Natural killer cell (primary cell): ENCODE measurements around the gene CHD2. TPM values are rescaled to one million over a fixed set of nuclear protein-coding genes. Genes with fewer than 3 reads are reported as not detected.

Experiments
- ATAC-seq, 3 donors: fragments of 150-1000 bp in 2 of 3; fragments of 200-7000 bp in 1 of 3; cut with Tn5 transposase; 1 replicate in 1 of 3; 2 replicates in 2 of 3; pipeline ENCODE4 v1.10.0; 2021; ENCODE audit warnings: mild to moderate bottlenecking in 2 of 3, moderate library complexity in 2 of 3
- DNase-seq, 2 donors: peaks; one replicate each; pipeline versions ENCODE4 v3.0.0 to v3.0.0-alpha.2; 2013 to 2021; ENCODE audit warnings: mixed read lengths in 1 of 2
- H3K27ac ChIP-seq: one replicate; pipeline ENCODE4 v1.5.1; 2013; ENCODE audit warnings: mild to moderate bottlenecking, low read length
- H3K27me3 ChIP-seq: one replicate; pipeline ENCODE4 v1.6.1; 2013; ENCODE audit warnings: low read length; ENCODE audit not compliant: control insufficient read depth, insufficient read depth
- H3K36me3 ChIP-seq: one replicate; pipeline ENCODE4 v1.6.1; 2013; ENCODE audit warnings: low read length; ENCODE audit not compliant: control insufficient read depth, insufficient read depth
- H3K4me1 ChIP-seq: one replicate; pipeline ENCODE4 v1.6.1; 2013; ENCODE audit warnings: low read length; ENCODE audit not compliant: control insufficient read depth, insufficient read depth
- H3K4me3 ChIP-seq: one replicate; pipeline ENCODE4 v1.5.1; 2013; ENCODE audit warnings: low read length
- H3K9me3 ChIP-seq: one replicate; pipeline ENCODE4 v1.6.1; 2013; ENCODE audit warnings: low read length; ENCODE audit not compliant: control insufficient read depth, insufficient read depth
- H3K27ac Mint-ChIP-seq, 2 donors: one replicate each; pipeline ENCODE4 v1.8.0; 2022; ENCODE audit warnings: mild to moderate bottlenecking in 2 of 2, mixed read lengths in 2 of 2, moderate library complexity in 1 of 2
- H3K27me3 Mint-ChIP-seq, 2 donors: one replicate each; pipeline ENCODE4 v1.8.0; 2022; ENCODE audit warnings: low read depth in 2 of 2, mixed read lengths in 2 of 2
- H3K36me3 Mint-ChIP-seq: one replicate; pipeline ENCODE4 v1.8.0; 2022; ENCODE audit warnings: mixed read lengths
- H3K4me1 Mint-ChIP-seq, 2 donors: one replicate each; pipeline ENCODE4 v1.8.0; 2022; ENCODE audit warnings: mixed read lengths in 2 of 2
- H3K4me3 Mint-ChIP-seq: one replicate; pipeline ENCODE4 v1.8.0; 2022; ENCODE audit warnings: mild to moderate bottlenecking, moderate library complexity, mixed read lengths
- H3K9me3 Mint-ChIP-seq, 2 donors: one replicate each; pipeline ENCODE4 v1.8.0; 2022; ENCODE audit warnings: mixed read lengths in 2 of 2
- CTCF ChIP-seq: fragments of 200-600 bp; IDR thresholded peaks from one replicate; pipeline ENCODE4 v1.8.0; 2022; ENCODE audit warnings: antibody characterized with exemption
- WGBS: methylation state at CpG from one replicate; pipeline ENCODE4 v1.1.7; 2013; ENCODE audit warnings: missing lambda C conversion rate; ENCODE audit not compliant: insufficient coverage; 5-methylcytosine and 5-hydroxymethylcytosine counted together
- intact Hi-C: fragments of 100-400 bp; cut with micrococcal nuclease; formaldehyde crosslinking; loops from one replicate; pipeline ENCODE4 v1.14.2; 2022
- total RNA-seq, 4 donors: library from RNA; stranded (reverse); fragments of 120-200 nt in 1 of 4; gene quantifications; one replicate each; pipeline versions ENCODE4 v1.2.3 to v1.2.4, GENCODE V29; 2013 to 2022

CHD2 gene
- total RNA-seq, 3 donors from 2014 or later (not counting 1 experiment from before 2014, with no cell fraction given) = 418 to 449 (median 441) TPM

- Mint-ChIP-seq H3K9me3 (peaks cover 0 to 6% of the 10 kb centered on the region in 2 donors), H3K27me3 (no peaks in the 10 kb centered on the region), H3K4me1 (peaks cover 61 to 67% of the 10 kb centered on the region in 2 donors), H3K36me3 (no peaks in the 10 kb centered on the region), H3K27ac (peak overlapping the region; percentile 99 to 100), H3K4me3 (peak overlapping the region; percentile 93)
- ATAC-seq = no peak
- Histone ChIP-seq H3K36me3 (peaks cover 30% of the 10 kb centered on the region), H3K4me1 (peaks cover 13% of the 10 kb centered on the region), H3K27me3 (no peaks in the 10 kb centered on the region), H3K27ac (peak overlapping the region; percentile 43), H3K9me3 (no peaks in the 10 kb centered on the region), H3K4me3 (peak overlapping the region; percentile 65)
- no peak for DNase-seq
- intact Hi-C loops = loop anchor here (2.0 to 5.0 kb wide), 2 partner anchors 17 to 70 kb away; no protein-coding TSS in a partner anchor
- WGBS = 0% methylated on average over 2 of the region's 2 CpGs
- no peak for TF ChIP-seq CTCF
These were observed 1.9 kb downstream of the CHD2 start for GRCh38 chr15:92901995-92902394.

GRCh38 chr15:92902737-92903593 is 2.8 kb downstream of the CHD2 start:
- peaks cover 69% of the 10 kb centered on the region in 2 donors for H3K4me1 Mint-ChIP-seq
- Histone ChIP-seq H3K27ac (peak overlapping the region; percentile 99), H3K36me3 (peaks cover 22% of the 10 kb centered on the region), H3K4me1 (peaks cover 19% of the 10 kb centered on the region), H3K27me3 (no peaks in the 10 kb centered on the region), H3K9me3 (no peaks in the 10 kb centered on the region), H3K4me3 (peak overlapping the region; percentile 65)
- H3K4me3 Mint-ChIP-seq = peak overlapping the region; percentile 93
- no peaks in the 10 kb centered on the region for H3K27me3 Mint-ChIP-seq
- DNase-seq (peak in 1 of 2 donors; percentile 49), ATAC-seq (no peak)
- peak overlapping the region; percentile 99 to 100 for H3K27ac Mint-ChIP-seq
- H3K9me3 Mint-ChIP-seq = peaks cover 0 to 6% of the 10 kb centered on the region in 2 donors
- TF ChIP-seq CTCF = no peak
- WGBS = 0% methylated on average over 1 of the region's 4 CpGs
- intact Hi-C loops = loop anchor here (5.0 kb wide), 1 partner anchor 71 kb away; no protein-coding TSS in a partner anchor
- no peaks in the 10 kb centered on the region for H3K36me3 Mint-ChIP-seq

DNA sequence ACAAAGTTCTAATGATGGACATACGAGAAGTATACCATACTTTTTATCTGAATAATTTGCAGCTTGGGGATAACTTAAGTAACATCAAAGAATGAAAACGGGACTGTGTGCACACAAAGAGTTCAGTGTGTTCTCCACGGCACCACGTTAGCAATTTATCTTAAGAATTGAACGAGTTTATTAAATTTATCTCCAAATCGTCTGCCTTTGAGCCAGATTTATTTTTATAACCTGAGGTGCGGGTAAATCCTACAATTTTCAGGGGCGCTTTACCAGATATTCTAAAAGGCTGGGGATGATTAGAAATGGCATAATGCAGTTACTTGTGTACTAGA is 3.5 kb downstream of the CHD2 start:
- WGBS = 4% methylated on average over 8 of the region's 8 CpGs
- H3K4me1 ChIP-seq = peaks cover 22% of the 10 kb centered on the region
- H3K9me3 ChIP-seq = no peaks in the 10 kb centered on the region
- intact Hi-C loops = loop anchor here (5.0 kb wide), 1 partner anchor 71 kb away; no protein-coding TSS in a partner anchor
- Mint-ChIP-seq H3K4me1 (peaks cover 75% of the 10 kb centered on the region in 2 donors), H3K4me3 (peak overlapping the region; percentile 93), H3K36me3 (no peaks in the 10 kb centered on the region), H3K27ac (peak overlapping the region; percentile 99 to 100), H3K27me3 (no peaks in the 10 kb centered on the region), H3K9me3 (peaks cover 0 to 6% of the 10 kb centered on the region in 2 donors)
- H3K4me3 ChIP-seq = peak overlapping the region; percentile 65
- peak in 1 of 3 donors; percentile 2 for ATAC-seq
- H3K27ac ChIP-seq = peak overlapping the region; percentile 99
- no peak for DNase-seq
- H3K36me3 ChIP-seq = peaks cover 16% of the 10 kb centered on the region
- H3K27me3 ChIP-seq = no peaks in the 10 kb centered on the region
- no peak for TF ChIP-seq CTCF
